GM23338 (cell line): ENCODE results near the gene CHD8. TPM values are rescaled to one million over a fixed set of nuclear protein-coding genes. Genes with fewer than 3 reads are reported as not detected.

Experiments used
- ATAC-seq: fragments of 200-7000 bp; cut with Tn5 transposase; 3 replicates; pipeline ENCODE4 v1.9.1; 2020
- DNase-seq: peaks from one replicate; pipeline ENCODE4 v3.0.0-alpha.2; 2015; ENCODE audit warnings: low spot score
- H2AFZ ChIP-seq: fragments of 200-600 bp; sonication (generic); 2 replicates; pipeline ENCODE4 v1.8.0; 2016; ENCODE audit warnings: antibody characterized with exemption, mild to moderate bottlenecking, moderate library complexity
- H3F3A ChIP-seq: fragments of 200-600 bp; sonication (generic); replicated peaks from 2 replicates; pipeline ENCODE4 v1.8.0; 2017; ENCODE audit warnings: antibody characterized with exemption, mixed run types, low read depth
- H3K27ac ChIP-seq: fragments of 200-600 bp; sonication (generic); 2 replicates; pipeline ENCODE4 v1.6.1; 2016; ENCODE audit warnings: low read depth
- H3K27me3 ChIP-seq: fragments of 200-600 bp; sonication (generic); 2 replicates; pipeline ENCODE4 v1.8.0; 2016; ENCODE audit warnings: mild to moderate bottlenecking, mixed run types, moderate library complexity; ENCODE audit not compliant: insufficient read depth
- H3K36me3 ChIP-seq: fragments of 200-600 bp; sonication (generic); 2 replicates; pipeline ENCODE4 v1.8.0; 2016; ENCODE audit warnings: mild to moderate bottlenecking; ENCODE audit not compliant: insufficient read depth
- H3K4me1 ChIP-seq: fragments of 200-600 bp; sonication (generic); 2 replicates; pipeline ENCODE4 v1.8.0; 2016; ENCODE audit warnings: mild to moderate bottlenecking, moderate library complexity; ENCODE audit not compliant: insufficient read depth
- H3K4me2 ChIP-seq: fragments of 200-600 bp; sonication (generic); 2 replicates; pipeline ENCODE4 v1.7.1; 2017; ENCODE audit warnings: mixed run types
- H3K4me3 ChIP-seq: fragments of 200-600 bp; sonication (generic); 2 replicates; pipeline ENCODE4 v1.6.1; 2016; ENCODE audit warnings: mixed run types
- H3K79me2 ChIP-seq: fragments of 200-600 bp; sonication (generic); replicated peaks from 2 replicates; pipeline ENCODE4 v1.8.0; 2017; ENCODE audit warnings: mild to moderate bottlenecking; ENCODE audit not compliant: insufficient read depth
- H3K9me2 ChIP-seq: fragments of 200-600 bp; sonication (generic); 2 replicates; pipeline ENCODE4 v1.8.0; 2017; ENCODE audit not compliant: insufficient read depth
- H4K20me1 ChIP-seq: fragments of 200-600 bp; sonication (generic); replicated peaks from 2 replicates; pipeline ENCODE4 v1.8.0; 2017; ENCODE audit warnings: mild to moderate bottlenecking; ENCODE audit not compliant: insufficient read depth
- H3K27ac Mint-ChIP-seq: 2 replicates; pipeline ENCODE4 v1.8.0; 2020; ENCODE audit warnings: inconsistent platforms, mild to moderate bottlenecking, moderate library complexity, mixed read lengths
- H3K27me3 Mint-ChIP-seq: 3 replicates; pipeline ENCODE4 v1.8.0; 2022; ENCODE audit warnings: low read depth, mild to moderate bottlenecking, moderate library complexity, mixed read lengths, inconsistent platforms; ENCODE audit not compliant: insufficient read depth, poor library complexity
- H3K36me3 Mint-ChIP-seq: 3 replicates; pipeline ENCODE4 v1.8.0; 2021; ENCODE audit warnings: low read depth, mild to moderate bottlenecking, inconsistent platforms, moderate library complexity, mixed read lengths
- H3K4me1 Mint-ChIP-seq: 3 replicates; pipeline ENCODE4 v1.8.0; 2020; ENCODE audit warnings: mild to moderate bottlenecking, inconsistent platforms, mixed read lengths
- H3K4me3 Mint-ChIP-seq: 3 replicates; pipeline ENCODE4 v1.8.0; 2021; ENCODE audit warnings: moderate library complexity, mild to moderate bottlenecking, inconsistent platforms, mixed read lengths
- H3K9me3 Mint-ChIP-seq: 3 replicates; pipeline ENCODE4 v1.8.0; 2020; ENCODE audit warnings: moderate library complexity, mild to moderate bottlenecking, inconsistent platforms, mixed read lengths
- JUNB ChIP-seq: IDR thresholded peaks from one replicate; pipeline ENCODE4 v1.6.1; 2016; ENCODE audit warnings: antibody characterized with exemption; ENCODE audit not compliant: unreplicated experiment
- NANOG ChIP-seq: IDR thresholded peaks from 2 replicates; pipeline ENCODE4 v1.6.1; 2016; ENCODE audit warnings: antibody characterized with exemption, borderline replicate concordance
- POLR2AphosphoS5 ChIP-seq: IDR thresholded peaks from 2 replicates; pipeline ENCODE4 v1.6.1; 2016; ENCODE audit warnings: antibody characterized with exemption, low read depth
- ZNF114 ChIP-seq: fragments of 250-450 bp; sonication (Bioruptor Pico); IDR thresholded peaks from 2 replicates; pipeline ENCODE4 v1.5.0; 2020; ENCODE audit warnings: mild to moderate bottlenecking, moderate library complexity
- ZNF331 ChIP-seq: fragments of 250-450 bp; sonication (Bioruptor Pico); IDR thresholded peaks from 2 replicates; pipeline ENCODE4 v1.5.0; 2020; ENCODE audit warnings: low read depth, mild to moderate bottlenecking, moderate library complexity
- polyA plus RNA-seq: library from polyadenylated mRNA; unstranded; fragments of >200 nt; fragmentation: Nextera tagmentation; extraction: Ambion mirVana; gene quantifications from 2 replicates; pipeline ENCODE4 v1.2.1, GENCODE V29; 2016
- total RNA-seq: library from RNA; depleted of rRNA; stranded (reverse); fragments of >200 nt; shearing (Covaris generic); gene quantifications from 2 replicates; pipeline ENCODE4 v1.2.3, GENCODE V29; 2014
- TF ChIP-seq, protein P1 (sequence below): IDR thresholded peaks from 2 replicates; pipeline ENCODE4 v1.6.1; 2016; ENCODE audit warnings: antibody characterized with exemption
- TF ChIP-seq, protein P2 (sequence below): fragments of 250-450 bp; sonication (Bioruptor Pico); IDR thresholded peaks from 2 replicates; pipeline ENCODE4 v1.5.0; 2020; ENCODE audit warnings: mild to moderate bottlenecking, moderate library complexity

The CHD8 gene
- total and polyA plus RNA-seq, 2 experiments from 2014 or later: 96.2 to 129 TPM

DNA sequence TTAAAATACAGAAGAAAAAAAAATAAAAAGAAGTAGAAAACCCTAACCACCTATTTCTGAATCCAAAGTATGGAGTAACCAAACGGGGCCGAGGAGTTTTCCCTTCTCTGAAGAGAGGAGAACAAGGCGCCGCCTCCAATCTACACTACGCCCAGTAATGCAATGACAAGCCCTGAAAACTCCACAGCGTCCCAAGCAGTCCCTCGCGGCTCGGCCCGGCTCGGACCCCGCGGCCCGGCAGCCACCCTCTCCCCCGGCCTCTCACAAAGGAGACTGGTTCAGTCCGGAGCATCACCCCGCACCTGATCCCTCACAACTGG, 371 bp downstream of the CHD8 start:
- Histone ChIP-seq H3K9me2 (no peaks in the 10 kb centered on the region), H3K4me2 (peak overlapping the region; percentile 86), H3K27me3 (no peaks in the 10 kb centered on the region), H4K20me1 (peaks cover 21% of the 10 kb centered on the region), H3K4me1 (peaks cover 6% of the 10 kb centered on the region; the same call in 1 of the 2 replicates), H3K4me3 (peak overlapping the region; percentile 76), H3F3A (peaks cover 5% of the 10 kb centered on the region), H3K27ac (peak overlapping the region; percentile 92), H3K36me3 (no peaks in the 10 kb centered on the region), H2AFZ (0 out of 2 replicates have a peak overlapping the region, but pooled peaks have one; percentile 49), H3K79me2 (peaks cover 52% of the 10 kb centered on the region)
- TF ChIP-seq, protein P1, sequence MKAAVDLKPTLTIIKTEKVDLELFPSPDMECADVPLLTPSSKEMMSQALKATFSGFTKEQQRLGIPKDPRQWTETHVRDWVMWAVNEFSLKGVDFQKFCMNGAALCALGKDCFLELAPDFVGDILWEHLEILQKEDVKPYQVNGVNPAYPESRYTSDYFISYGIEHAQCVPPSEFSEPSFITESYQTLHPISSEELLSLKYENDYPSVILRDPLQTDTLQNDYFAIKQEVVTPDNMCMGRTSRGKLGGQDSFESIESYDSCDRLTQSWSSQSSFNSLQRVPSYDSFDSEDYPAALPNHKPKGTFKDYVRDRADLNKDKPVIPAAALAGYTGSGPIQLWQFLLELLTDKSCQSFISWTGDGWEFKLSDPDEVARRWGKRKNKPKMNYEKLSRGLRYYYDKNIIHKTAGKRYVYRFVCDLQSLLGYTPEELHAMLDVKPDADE: no peak
- TF ChIP-seq NANOG (no peak), JUNB (no peak), POLR2AphosphoS5 (no peak), ZNF331 (CRISPR knock-in tag) (no peak), ZNF114 (CRISPR knock-in tag) (no peak)
- TF ChIP-seq, protein P2, sequence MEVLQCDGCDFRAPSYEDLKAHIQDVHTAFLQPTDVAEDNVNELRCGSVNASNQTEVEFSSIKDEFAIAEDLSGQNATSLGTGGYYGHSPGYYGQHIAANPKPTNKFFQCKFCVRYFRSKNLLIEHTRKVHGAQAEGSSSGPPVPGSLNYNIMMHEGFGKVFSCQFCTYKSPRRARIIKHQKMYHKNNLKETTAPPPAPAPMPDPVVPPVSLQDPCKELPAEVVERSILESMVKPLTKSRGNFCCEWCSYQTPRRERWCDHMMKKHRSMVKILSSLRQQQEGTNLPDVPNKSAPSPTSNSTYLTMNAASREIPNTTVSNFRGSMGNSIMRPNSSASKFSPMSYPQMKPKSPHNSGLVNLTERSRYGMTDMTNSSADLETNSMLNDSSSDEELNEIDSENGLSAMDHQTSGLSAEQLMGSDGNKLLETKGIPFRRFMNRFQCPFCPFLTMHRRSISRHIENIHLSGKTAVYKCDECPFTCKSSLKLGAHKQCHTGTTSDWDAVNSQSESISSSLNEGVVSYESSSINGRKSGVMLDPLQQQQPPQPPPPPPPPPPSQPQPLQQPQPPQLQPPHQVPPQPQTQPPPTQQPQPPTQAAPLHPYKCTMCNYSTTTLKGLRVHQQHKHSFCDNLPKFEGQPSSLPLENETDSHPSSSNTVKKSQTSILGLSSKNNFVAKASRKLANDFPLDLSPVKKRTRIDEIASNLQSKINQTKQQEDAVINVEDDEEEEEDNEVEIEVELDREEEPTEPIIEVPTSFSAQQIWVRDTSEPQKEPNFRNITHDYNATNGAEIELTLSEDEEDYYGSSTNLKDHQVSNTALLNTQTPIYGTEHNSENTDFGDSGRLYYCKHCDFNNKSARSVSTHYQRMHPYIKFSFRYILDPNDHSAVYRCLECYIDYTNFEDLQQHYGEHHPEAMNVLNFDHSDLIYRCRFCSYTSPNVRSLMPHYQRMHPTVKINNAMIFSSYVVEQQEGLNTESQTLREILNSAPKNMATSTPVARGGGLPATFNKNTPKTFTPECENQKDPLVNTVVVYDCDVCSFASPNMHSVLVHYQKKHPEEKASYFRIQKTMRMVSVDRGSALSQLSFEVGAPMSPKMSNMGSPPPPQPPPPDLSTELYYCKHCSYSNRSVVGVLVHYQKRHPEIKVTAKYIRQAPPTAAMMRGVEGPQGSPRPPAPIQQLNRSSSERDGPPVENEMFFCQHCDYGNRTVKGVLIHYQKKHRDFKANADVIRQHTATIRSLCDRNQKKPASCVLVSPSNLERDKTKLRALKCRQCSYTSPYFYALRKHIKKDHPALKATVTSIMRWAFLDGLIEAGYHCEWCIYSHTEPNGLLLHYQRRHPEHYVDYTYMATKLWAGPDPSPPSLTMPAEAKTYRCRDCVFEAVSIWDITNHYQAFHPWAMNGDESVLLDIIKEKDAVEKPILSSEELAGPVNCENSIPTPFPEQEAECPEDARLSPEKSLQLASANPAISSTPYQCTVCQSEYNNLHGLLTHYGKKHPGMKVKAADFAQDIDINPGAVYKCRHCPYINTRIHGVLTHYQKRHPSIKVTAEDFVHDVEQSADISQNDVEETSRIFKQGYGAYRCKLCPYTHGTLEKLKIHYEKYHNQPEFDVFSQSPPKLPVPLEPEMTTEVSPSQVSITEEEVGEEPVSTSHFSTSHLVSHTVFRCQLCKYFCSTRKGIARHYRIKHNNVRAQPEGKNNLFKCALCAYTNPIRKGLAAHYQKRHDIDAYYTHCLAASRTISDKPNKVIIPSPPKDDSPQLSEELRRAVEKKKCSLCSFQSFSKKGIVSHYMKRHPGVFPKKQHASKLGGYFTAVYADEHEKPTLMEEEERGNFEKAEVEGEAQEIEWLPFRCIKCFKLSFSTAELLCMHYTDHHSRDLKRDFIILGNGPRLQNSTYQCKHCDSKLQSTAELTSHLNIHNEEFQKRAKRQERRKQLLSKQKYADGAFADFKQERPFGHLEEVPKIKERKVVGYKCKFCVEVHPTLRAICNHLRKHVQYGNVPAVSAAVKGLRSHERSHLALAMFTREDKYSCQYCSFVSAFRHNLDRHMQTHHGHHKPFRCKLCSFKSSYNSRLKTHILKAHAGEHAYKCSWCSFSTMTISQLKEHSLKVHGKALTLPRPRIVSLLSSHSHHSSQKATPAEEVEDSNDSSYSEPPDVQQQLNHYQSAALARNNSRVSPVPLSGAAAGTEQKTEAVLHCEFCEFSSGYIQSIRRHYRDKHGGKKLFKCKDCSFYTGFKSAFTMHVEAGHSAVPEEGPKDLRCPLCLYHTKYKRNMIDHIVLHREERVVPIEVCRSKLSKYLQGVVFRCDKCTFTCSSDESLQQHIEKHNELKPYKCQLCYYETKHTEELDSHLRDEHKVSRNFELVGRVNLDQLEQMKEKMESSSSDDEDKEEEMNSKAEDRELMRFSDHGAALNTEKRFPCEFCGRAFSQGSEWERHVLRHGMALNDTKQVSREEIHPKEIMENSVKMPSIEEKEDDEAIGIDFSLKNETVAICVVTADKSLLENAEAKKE: no peak
- DNase-seq: no peak
- peak overlapping the region; percentile 97 for H3K27ac Mint-ChIP-seq
- H3K4me3 Mint-ChIP-seq: peak overlapping the region; percentile 96
- peak; percentile 41 for ATAC-seq
- peaks cover 8% of the 10 kb centered on the region for H3K27me3 Mint-ChIP-seq
- peaks cover 19% of the 10 kb centered on the region for H3K36me3 Mint-ChIP-seq
- H3K9me3 Mint-ChIP-seq: no peaks in the 10 kb centered on the region
- H3K4me1 Mint-ChIP-seq: peaks cover 14% of the 10 kb centered on the region
